ENCODE data around the gene ADH6. TPM values are rescaled to one million over a fixed set of nuclear protein-coding genes. Genes with fewer than 3 reads are reported as not detected.
A peak's percentile ranks its signal among the peaks of the same experiment; 100 is the strongest.
"Not testable (repeated sequence)": the region's sequence is repeated elsewhere in the genome, so short reads cannot be mapped to it uniquely, and the experiment has no call there.

The ADH6 gene
- total RNA-seq, 1 donor from 2014 or later: not detected

GRCh38 chr4:99190336-99190735 is 28.7 kb downstream of the ADH6 start:
- DNase-seq (ENCODE audit: low read depth): no peak

- DNase-seq (ENCODE audit: low read depth): not testable (repeated sequence)
Measured at GRCh38 chr4:99189900-99190299, 29.1 kb downstream of the ADH6 start.

GRCh38 chr4:99186029-99186428 is 33.0 kb downstream of the ADH6 start:
- DNase-seq (ENCODE audit: low read depth): no peak

GRCh38 chr4:99185581-99185980 is 33.5 kb downstream of the ADH6 start:
- DNase-seq (ENCODE audit: low read depth): no peak

- DNase-seq (ENCODE audit: low read depth): peak; percentile 42
Measured at GRCh38 chr4:99180382-99181070, 38.5 kb downstream of the ADH6 start.

- DNase-seq (ENCODE audit: low read depth): no peak
Measured at GRCh38 chr4:99179626-99180025, 39.4 kb downstream of the ADH6 start.

- DNase-seq (ENCODE audit: low read depth): no peak
Measured at GRCh38 chr4:99179178-99179577, 39.9 kb downstream of the ADH6 start.

GRCh38 chr4:99166544-99166943 is 52.5 kb downstream of the ADH6 start:
- DNase-seq (ENCODE audit: low read depth): no peak

- DNase-seq (ENCODE audit: low read depth): no peak
Measured at GRCh38 chr4:99165978-99166377, 53.1 kb downstream of the ADH6 start.

- no peak for DNase-seq (ENCODE audit: low read depth)
Measured at GRCh38 chr4:99161373-99162099, 57.5 kb downstream of the ADH6 start.

- no peak for DNase-seq (ENCODE audit: low read depth)
Measured at GRCh38 chr4:99159699-99160098, 59.3 kb downstream of the ADH6 start.

- no peak for DNase-seq (ENCODE audit: low read depth)
Measured at GRCh38 chr4:99157478-99157935, 61.5 kb downstream of the ADH6 start.

GRCh38 chr4:99156992-99157391 is 62.1 kb downstream of the ADH6 start:
- DNase-seq (ENCODE audit: low read depth): no peak

GRCh38 chr4:99154658-99155342 is 64.2 kb downstream of the ADH6 start:
- no peak for DNase-seq (ENCODE audit: low read depth)

Other genes starting within 250 kb of the ADH6 start
- gene METAP1, start 223.5 kb downstream of the ADH6 start, total RNA-seq: 40.4 and 44.6 TPM in 2 replicates
- 118 and 122 TPM in 2 replicates for gene ADH5, start 130.5 kb downstream of the ADH6 start, total RNA-seq
- gene ADH4, start 74.9 kb downstream of the ADH6 start, total RNA-seq: not detected in 2 replicates
- not detected in 2 replicates for gene ADH1A, start 71.7 kb upstream of the ADH6 start, total RNA-seq
- gene ADH1B, start 102.2 kb upstream of the ADH6 start, total RNA-seq: not detected in 2 replicates
- not detected in 2 replicates for gene ADH1C, start 133.5 kb upstream of the ADH6 start, total RNA-seq
- not detected in 2 replicates for gene ADH7, start 216.1 kb upstream of the ADH6 start, total RNA-seq